RWPE2 (cell line): Measurements from ENCODE around the gene SLC35C1.

ENCODE experiments used
- ATAC-seq: fragments of 200-7000 bp; cut with Tn5 transposase; 3 replicates; pipeline ENCODE4 v1.9.1; 2021; ENCODE audit warnings: low read depth
- DNase-seq: peaks from one replicate; pipeline ENCODE4 v3.0.0-alpha.2; 2020; ENCODE audit warnings: low spot score
- H3K27ac ChIP-seq: fragments of 450-650 bp; 2 replicates; pipeline ENCODE4 v1.5.1; 2017; ENCODE audit warnings: mild to moderate bottlenecking; ENCODE audit not compliant: poor library complexity, severe bottlenecking
- H3K27me3 ChIP-seq: fragments of 250-450 bp; sonication (Bioruptor Pico); 2 replicates; pipeline ENCODE4 v1.5.1; 2021; ENCODE audit warnings: mild to moderate bottlenecking, moderate library complexity; ENCODE audit not compliant: insufficient read depth, poor library complexity, severe bottlenecking
- H3K36me3 ChIP-seq: fragments of 250-450 bp; sonication (Bioruptor Pico); 2 replicates; pipeline ENCODE4 v1.5.1; 2020; ENCODE audit warnings: low read depth, mild to moderate bottlenecking, moderate library complexity
- H3K4me1 ChIP-seq: fragments of 250-450 bp; sonication (Bioruptor Pico); 2 replicates; pipeline ENCODE4 v1.5.1; 2021; ENCODE audit warnings: mild to moderate bottlenecking, moderate library complexity; ENCODE audit not compliant: insufficient read depth, poor library complexity, severe bottlenecking
- H3K4me3 ChIP-seq: fragments of 250-450 bp; sonication (Bioruptor Pico); 2 replicates; pipeline ENCODE4 v1.5.1; 2021; ENCODE audit warnings: mild to moderate bottlenecking, moderate library complexity; ENCODE audit not compliant: severe bottlenecking
- H3K9me3 ChIP-seq: fragments of 250-450 bp; sonication (Bioruptor Pico); 2 replicates; pipeline ENCODE4 v1.5.1; 2021; ENCODE audit warnings: mild to moderate bottlenecking, moderate library complexity; ENCODE audit not compliant: severe bottlenecking
- TF ChIP-seq, protein P1 (sequence below): fragments of 450-650 bp; IDR thresholded peaks from one replicate; pipeline ENCODE4 v1.5.1; 2017; ENCODE audit warnings: mild to moderate bottlenecking, moderate library complexity; ENCODE audit not compliant: poor library complexity, severe bottlenecking

SLC35C1 gene

DNA sequence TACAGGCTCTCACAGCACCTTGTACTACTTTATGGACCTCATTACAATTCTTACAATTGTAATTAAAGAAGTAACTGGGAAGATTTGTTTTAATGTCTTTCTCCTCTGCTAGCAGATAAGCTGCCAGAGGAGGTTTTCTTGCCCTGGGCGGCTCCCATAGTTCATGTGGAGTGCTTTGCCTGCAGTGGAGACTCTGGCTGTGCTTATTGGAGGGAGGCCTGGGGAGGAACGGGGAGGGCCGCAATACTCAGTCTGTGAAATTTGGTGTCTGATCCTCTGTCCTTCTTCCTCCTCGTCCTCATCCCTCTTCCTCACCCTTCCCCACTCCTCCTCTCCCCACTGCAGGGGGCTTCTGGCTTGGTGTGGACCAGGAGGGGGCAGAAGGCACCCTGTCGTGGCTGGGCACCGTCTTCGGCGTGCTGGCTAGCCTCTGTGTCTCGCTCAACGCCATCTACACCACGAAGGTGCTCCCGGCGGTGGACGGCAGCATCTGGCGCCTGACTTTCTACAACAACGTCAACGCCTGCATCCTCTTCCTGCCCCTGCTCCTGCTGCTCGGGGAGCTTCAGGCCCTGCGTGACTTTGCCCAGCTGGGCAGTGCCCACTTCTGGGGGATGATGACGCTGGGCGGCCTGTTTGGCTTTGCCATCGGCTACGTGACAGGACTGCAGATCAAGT, 5.6 kb downstream of the SLC35C1 start:
- Histone ChIP-seq H3K27ac (no peak overlapping the region), H3K4me3 (no peak overlapping the region), H3K4me1 (peaks cover 11% of the 10 kb centered on the region), H3K27me3 (no peaks in the 10 kb centered on the region), H3K36me3 (peaks cover 19% of the 10 kb centered on the region), H3K9me3 (no peaks in the 10 kb centered on the region)
- TF ChIP-seq, protein P1, sequence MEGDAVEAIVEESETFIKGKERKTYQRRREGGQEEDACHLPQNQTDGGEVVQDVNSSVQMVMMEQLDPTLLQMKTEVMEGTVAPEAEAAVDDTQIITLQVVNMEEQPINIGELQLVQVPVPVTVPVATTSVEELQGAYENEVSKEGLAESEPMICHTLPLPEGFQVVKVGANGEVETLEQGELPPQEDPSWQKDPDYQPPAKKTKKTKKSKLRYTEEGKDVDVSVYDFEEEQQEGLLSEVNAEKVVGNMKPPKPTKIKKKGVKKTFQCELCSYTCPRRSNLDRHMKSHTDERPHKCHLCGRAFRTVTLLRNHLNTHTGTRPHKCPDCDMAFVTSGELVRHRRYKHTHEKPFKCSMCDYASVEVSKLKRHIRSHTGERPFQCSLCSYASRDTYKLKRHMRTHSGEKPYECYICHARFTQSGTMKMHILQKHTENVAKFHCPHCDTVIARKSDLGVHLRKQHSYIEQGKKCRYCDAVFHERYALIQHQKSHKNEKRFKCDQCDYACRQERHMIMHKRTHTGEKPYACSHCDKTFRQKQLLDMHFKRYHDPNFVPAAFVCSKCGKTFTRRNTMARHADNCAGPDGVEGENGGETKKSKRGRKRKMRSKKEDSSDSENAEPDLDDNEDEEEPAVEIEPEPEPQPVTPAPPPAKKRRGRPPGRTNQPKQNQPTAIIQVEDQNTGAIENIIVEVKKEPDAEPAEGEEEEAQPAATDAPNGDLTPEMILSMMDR, result no peak
- no peak for DNase-seq
- no peak for ATAC-seq

DNA sequence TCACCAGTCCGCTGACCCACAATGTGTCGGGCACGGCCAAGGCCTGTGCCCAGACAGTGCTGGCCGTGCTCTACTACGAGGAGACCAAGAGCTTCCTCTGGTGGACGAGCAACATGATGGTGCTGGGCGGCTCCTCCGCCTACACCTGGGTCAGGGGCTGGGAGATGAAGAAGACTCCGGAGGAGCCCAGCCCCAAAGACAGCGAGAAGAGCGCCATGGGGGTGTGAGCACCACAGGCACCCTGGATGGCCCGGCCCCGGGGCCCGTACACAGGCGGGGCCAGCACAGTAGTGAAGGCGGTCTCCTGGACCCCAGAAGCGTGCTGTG, 6.1 kb downstream of the SLC35C1 start:
- ATAC-seq (no peak), DNase-seq (no peak)
- H3K4me1 ChIP-seq, result peaks cover 11% of the 10 kb centered on the region
- no peaks in the 10 kb centered on the region for H3K9me3 ChIP-seq
- TF ChIP-seq, protein P1, result no peak
- H3K27ac ChIP-seq, result no peak overlapping the region
- no peaks in the 10 kb centered on the region for H3K27me3 ChIP-seq
- peaks cover 19% of the 10 kb centered on the region for H3K36me3 ChIP-seq
- no peak overlapping the region for H3K4me3 ChIP-seq

DNA sequence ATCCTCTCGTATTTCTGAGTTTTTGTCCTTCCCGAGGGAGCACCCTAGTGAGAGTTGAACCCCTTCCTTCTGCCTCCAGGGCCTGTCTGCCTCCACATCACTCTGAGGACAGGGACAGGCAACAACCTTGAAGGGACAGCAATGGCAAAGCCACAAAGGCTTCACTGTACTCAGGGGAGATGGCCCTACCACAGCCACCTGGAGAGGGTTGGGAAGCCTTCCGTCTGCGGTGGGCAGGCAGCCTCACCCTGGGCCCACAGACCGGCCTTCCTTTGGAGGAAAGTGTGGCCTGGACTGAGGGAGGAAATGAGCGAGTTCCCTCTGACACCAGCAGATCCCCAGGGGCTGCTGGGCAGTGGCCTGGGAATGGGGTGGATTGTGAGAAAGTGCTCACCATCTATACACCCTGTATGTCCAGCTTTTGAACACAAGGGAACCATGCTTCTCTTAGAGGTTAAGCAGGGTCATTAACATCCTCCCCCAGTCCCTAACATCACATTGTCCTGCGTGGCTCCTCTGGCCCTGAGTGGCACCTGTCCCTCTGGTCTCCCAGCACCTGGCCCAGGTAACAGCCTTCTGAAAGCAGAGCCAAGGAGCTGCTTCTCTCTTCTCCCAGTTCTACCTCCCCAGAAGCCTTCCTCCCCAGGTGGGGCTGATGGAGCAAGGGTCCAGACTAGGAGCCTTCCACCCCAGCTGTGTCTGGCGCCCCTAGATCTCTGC, 6.8 kb downstream of the SLC35C1 start:
- no peak; the same call in 2 of the 3 replicates for ATAC-seq
- TF ChIP-seq, protein P1, result no peak
- DNase-seq, result no peak
- Histone ChIP-seq H3K27ac (no peak overlapping the region), H3K36me3 (peaks cover 19% of the 10 kb centered on the region), H3K4me3 (no peak overlapping the region), H3K9me3 (no peaks in the 10 kb centered on the region), H3K27me3 (no peaks in the 10 kb centered on the region), H3K4me1 (peaks cover 7% of the 10 kb centered on the region)

DNA sequence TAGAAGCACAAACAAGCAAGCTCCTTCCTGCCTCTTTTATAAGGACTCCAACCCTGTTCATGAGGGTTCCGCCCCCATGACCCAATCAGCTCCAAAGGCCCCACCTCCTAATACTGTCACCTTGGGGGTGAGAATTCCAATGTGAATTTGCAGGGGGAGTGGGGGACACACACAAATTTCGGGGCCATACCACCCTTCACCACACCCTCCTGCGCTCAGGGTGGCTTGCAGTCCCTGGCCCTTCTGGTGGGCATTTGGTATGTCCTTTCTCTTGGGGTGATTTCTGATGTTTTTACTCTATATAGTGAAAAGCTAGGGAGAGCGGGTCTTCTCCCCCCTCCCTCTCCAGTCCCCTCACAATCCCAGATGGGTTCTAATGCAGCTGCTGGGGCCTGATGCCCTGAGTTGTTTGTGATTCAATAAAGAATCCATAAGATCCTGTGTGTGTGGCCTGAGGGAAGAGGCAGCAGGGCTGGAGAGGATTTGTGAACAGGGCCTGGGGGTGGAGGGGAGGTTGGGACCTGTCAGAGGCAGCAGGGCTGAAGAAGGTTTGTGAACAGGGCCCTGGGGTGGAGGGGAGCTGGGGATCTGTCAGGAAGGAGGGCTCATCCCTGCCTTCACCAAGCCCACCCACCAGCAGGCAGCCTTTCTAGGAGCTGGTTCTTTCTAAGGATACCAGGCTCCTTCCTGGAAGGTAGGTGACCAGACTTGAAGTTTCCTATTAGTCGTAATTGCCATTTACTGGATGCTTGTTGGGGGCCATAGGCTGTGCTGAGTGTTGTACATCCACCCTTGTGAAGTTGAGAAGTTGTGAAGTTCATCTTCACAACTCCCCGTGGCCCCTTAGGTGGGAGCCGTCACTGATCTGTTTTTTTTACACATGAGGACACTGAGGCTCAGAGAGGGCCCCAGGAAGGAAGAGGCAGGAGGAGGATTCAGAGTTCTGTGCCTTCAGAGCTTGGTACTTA, 7.9 kb downstream of the SLC35C1 start:
- Histone ChIP-seq H3K36me3 (peaks cover 8% of the 10 kb centered on the region), H3K27me3 (no peaks in the 10 kb centered on the region), H3K4me3 (no peak overlapping the region), H3K27ac (no peak overlapping the region), H3K9me3 (no peaks in the 10 kb centered on the region), H3K4me1 (no peaks in the 10 kb centered on the region)
- TF ChIP-seq, protein P1, result no peak
- peak; percentile 27 for DNase-seq
- ATAC-seq, result no peak
